GM18868 (cell line): ENCODE results near the gene TMEM201.

Source experiments
- ATAC-seq: cut with Tn5 transposase; IDR thresholded peaks from one replicate; pipeline ENCODE4 v1.9.1; 2021; ENCODE audit warnings: mild to moderate bottlenecking, moderate library complexity; ENCODE audit not compliant: unreplicated experiment

Gene TMEM201

GRCh38 chr1:9598316-9598700, 9.6 kb downstream of the TMEM201 start:
- ATAC-seq: no peak

GRCh38 chr1:9599741-9600140, 11.0 kb downstream of the TMEM201 start:
- ATAC-seq: no peak

- no peak for ATAC-seq
Measured at GRCh38 chr1:9600861-9601834, 12.4 kb downstream of the TMEM201 start.

- no peak for ATAC-seq
Measured at GRCh38 chr1:9601942-9602793, 13.5 kb downstream of the TMEM201 start.

GRCh38 chr1:9602794-9603167, 14.1 kb downstream of the TMEM201 start:
- no peak for ATAC-seq

DNA sequence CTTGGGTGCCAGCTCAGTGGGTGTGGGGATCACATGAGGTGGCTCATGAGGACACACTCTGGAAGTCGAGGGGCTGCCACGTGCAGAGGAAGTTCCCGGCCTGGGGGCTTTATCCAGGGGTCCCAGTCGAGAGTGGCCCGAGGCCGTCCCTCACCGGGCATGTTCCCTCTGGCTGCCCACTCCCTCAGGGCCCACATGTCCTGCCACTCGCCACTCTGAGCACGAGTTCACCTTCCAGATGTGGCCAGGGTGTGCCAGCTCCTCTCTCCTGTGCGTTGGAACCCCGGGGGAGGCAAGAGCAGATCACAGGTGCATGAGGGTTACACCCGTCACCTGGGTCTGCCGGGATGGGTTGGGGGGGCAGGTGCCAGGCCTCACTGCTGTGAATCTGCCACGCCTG, 14.6 kb downstream of the TMEM201 start:
- no peak for ATAC-seq

- ATAC-seq: no peak
Measured at GRCh38 chr1:9603766-9604753, 15.3 kb downstream of the TMEM201 start.

GRCh38 chr1:9604836-9605235, 16.1 kb downstream of the TMEM201 start:
- no peak for ATAC-seq

DNA sequence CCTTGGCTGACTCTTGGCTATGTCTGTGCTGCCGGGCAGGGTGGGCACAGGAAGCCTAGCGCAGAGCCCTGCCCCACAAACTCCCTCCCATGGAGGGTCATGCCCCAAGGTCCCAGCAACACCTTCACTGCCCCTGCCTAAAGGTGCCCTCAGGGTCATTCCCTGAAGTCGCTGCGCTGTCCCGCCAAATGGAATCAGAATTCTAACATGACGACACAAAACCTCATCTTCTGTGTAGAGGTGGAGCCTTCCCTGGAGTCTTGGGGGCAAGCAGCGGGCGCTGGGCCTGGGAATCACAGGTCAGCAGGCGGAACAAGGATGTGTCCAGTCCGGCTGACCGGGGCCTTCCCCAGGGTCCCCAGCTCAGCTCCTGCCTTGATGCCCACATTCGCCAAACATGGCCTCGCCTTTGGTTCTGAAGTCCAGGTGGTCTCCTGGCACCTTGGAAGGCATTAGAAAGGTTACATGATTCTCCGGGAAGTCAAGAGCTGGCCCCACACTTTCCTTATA, 17.3 kb downstream of the TMEM201 start:
- no peak for ATAC-seq

GRCh38 chr1:9606458-9606857, 17.7 kb downstream of the TMEM201 start:
- ATAC-seq: no peak

GRCh38 chr1:9606948-9607347, 18.2 kb downstream of the TMEM201 start:
- ATAC-seq: no peak

DNA sequence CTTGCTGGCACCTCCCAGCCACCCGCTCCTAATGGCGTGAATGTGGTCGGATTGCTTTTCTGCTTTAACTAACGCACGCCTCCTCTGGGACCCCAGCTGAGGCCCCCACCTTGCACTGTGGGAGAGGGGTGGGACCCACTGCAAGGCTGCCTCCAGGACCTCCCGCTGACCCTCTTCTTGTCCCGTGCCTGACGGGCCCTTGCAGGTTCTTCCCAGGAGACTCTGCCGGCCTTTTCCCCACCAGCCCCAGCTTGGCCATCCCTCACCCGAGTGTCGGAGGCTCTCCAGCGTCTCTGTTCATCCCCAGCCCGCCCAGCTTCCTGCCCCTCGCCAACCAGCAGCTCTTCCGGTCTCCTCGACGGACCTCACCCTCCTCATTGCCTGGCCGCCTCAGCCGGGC, 18.6 kb downstream of the TMEM201 start:
- no peak for ATAC-seq

DNA sequence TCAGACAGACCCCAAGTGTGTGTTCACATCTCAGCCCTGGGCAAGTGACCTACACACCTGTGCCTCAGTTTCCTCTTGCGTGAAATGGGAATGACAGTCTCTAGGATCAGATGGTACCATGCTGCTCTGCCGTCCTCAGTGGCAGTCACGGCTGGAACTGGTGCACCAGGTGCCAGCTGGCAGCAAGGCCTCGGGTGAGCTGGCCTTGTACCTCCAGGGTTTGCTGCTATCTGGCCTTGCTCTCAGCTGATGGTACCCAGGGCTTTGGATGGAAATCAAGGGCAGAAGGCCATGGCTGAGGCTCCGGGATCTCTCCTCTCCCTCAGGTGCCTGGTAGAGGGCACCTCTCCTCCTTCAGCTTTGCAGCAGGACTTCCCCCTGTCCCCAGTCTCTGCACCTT, 21.3 kb downstream of the TMEM201 start:
- ATAC-seq: no peak

DNA sequence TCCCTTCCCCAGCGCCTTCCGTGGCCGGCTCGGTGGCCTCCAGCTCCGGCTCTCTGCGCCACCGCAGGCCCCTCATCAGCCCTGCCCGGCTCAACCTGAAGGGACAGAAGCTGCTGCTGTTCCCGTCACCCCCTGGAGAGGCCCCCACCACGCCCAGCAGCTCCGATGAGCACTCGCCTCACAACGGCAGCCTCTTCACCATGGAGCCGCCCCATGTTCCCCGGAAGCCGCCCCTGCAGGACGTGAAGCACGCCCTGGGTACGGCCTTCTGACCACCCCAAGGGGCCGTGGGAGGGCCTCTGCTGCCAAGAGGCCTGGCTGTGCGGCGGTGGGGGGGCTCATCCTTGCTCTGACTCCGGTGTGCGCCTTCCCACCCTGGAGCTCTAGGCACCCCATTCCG, 21.8 kb downstream of the TMEM201 start:
- no peak for ATAC-seq

DNA sequence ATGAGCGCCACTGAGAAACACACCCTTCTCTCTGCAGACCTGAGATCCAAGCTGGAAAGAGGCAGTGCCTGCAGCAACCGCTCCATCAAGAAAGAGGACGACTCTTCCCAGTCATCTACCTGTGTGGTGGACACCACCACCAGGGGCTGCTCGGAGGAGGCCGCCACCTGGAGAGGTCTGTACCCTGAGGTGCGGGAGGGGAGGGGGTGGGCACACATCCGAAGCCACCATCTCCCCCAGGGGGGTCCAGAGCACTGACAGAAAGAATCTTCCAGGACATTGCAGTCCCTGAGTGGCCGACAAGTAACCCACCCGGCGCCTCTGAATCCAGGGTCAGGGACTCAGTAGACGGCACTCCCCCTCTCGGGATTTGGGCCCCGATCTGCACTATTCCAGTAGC, 23.0 kb downstream of the TMEM201 start:
- no peak for ATAC-seq

GRCh38 chr1:9612162-9612845, 23.6 kb downstream of the TMEM201 start:
- no peak for ATAC-seq

GRCh38 chr1:9612871-9613624, 24.3 kb downstream of the TMEM201 start:
- no peak for ATAC-seq

GRCh38 chr1:9613625-9614299, 25.1 kb downstream of the TMEM201 start:
- no peak for ATAC-seq
